AG04449 (cell line): Measurements from ENCODE around the gene MESD.

ENCODE experiments used
- CTCF ChIA-PET: fragments of 350-600 bp; formaldehyde crosslinking; extraction: SDS; loops from one replicate; lab custom pipeline; 2021; ENCODE audit warnings: antibody characterized with exemption; lab: Yijun Ruan, JAX
- POLR2A ChIA-PET: fragments of 400-600, 350-600 bp; formaldehyde crosslinking; extraction: SDS; loops from one replicate; lab custom pipeline; 2020; ENCODE audit warnings: antibody characterized with exemption, inconsistent platforms; lab: Yijun Ruan, JAX
- DNase-seq: peaks from one replicate; pipeline ENCODE4 v3.0.0-alpha.2; 2010; ENCODE audit warnings: low read depth, low spot score
- H3K4me3 ChIP-seq: 2 replicates; pipeline ENCODE4 v1.5.1; 2011; ENCODE audit warnings: low read depth, mild to moderate bottlenecking, control low read depth, low read length
- CTCF ChIP-seq: IDR thresholded peaks from one replicate; pipeline ENCODE4 v1.5.1; 2011; ENCODE audit warnings: mild to moderate bottlenecking, moderate library complexity, low read length, control low read depth, inconsistent platforms; ENCODE audit not compliant: insufficient read depth; ENCODE audit errors: missing control alignments

The MESD gene

GRCh38 chr15:80929689-80930088 lies 59.9 kb downstream of the MESD start:
- ChIA-PET CTCF (no interaction called here), POLR2A (no interaction called here)
- no peak for DNase-seq
- TF ChIP-seq CTCF, result no peak
- no peak overlapping the region for H3K4me3 ChIP-seq

GRCh38 chr15:80929225-80929624 lies 60.4 kb downstream of the MESD start:
- no peak for TF ChIP-seq CTCF
- peak; percentile 45 for DNase-seq
- ChIA-PET CTCF (interaction anchor here (1.6 kb wide), 1 partner anchor 40 kb away, joined by 5 read pairs; no protein-coding TSS in a partner anchor), POLR2A (no interaction called here)
- no peak overlapping the region for H3K4me3 ChIP-seq

GRCh38 chr15:80926126-80926525 lies 63.5 kb downstream of the MESD start:
- POLR2A ChIA-PET, result no interaction called here
- CTCF ChIA-PET, result interaction anchor here (1.3 kb wide), 1 partner anchor 340 kb away, joined by 3 read pairs; no protein-coding TSS in a partner anchor
- DNase-seq, result no peak
- TF ChIP-seq CTCF, result no peak
- no peak overlapping the region for H3K4me3 ChIP-seq

- TF ChIP-seq CTCF, result no peak
- DNase-seq, result no peak
- CTCF ChIA-PET, result interaction anchor here (1.3 kb wide), 1 partner anchor 341 kb away, joined by 3 read pairs; no protein-coding TSS in a partner anchor
- POLR2A ChIA-PET, result no interaction called here
- H3K4me3 ChIP-seq, result no peak overlapping the region
Measured at GRCh38 chr15:80925597-80926059, 64.0 kb downstream of the MESD start.

- POLR2A ChIA-PET, result no interaction called here
- CTCF ChIA-PET, result no interaction called here
- no peak for TF ChIP-seq CTCF
- no peak for DNase-seq
- no peak overlapping the region for H3K4me3 ChIP-seq
Measured at GRCh38 chr15:80924278-80924677, 65.3 kb downstream of the MESD start.

- TF ChIP-seq CTCF, result no peak
- no peak overlapping the region for H3K4me3 ChIP-seq
- ChIA-PET CTCF (no interaction called here), POLR2A (no interaction called here)
- no peak for DNase-seq
Measured at GRCh38 chr15:80923668-80924067, 66.0 kb downstream of the MESD start.
